ENCODE data around the gene ADAM29. TPM values are rescaled to one million over a fixed set of nuclear protein-coding genes. Genes with fewer than 3 reads are reported as not detected.
"Not testable (repeated sequence)": the region's sequence is repeated elsewhere in the genome, so short reads cannot be mapped to it uniquely, and the experiment has no call there.

The ADAM29 gene
- total RNA-seq: 1 to 10 TPM in 1 of 3 donors, under 1 TPM in 1, not detected in 1; 0.29 to 2.3 TPM

DNA sequence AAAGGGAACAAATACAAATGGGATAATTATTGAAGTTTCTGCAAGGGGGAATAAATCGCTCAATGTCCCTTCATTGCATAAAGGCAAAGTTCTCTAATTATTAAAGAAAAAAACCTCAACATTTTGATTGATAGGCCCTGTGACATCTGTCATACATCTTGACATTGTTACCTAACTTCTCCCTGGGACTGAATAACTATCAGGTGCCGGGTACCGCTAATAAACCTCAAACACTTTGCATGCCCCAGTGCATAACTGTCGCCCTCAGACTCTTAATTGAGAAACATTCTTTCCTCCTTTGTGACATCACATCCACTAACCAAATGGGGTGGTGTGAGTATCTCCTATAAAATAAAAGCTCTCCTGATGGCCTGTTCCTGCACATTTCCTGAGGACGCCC is at the start of gene ADAM29:
TSS of gene ADAM29 (plus strand) at position 301 of the 400 bp plus-strand sequence. CDS start 57,168 bp downstream, outside the sequence.
- H3K4me1 ChIP-seq: no peaks in the 10 kb centered on the region
- TF ChIP-seq POLR2A (IDR thresholded peaks at IDR 0.05) (no peak), POLR2AphosphoS5 (IDR thresholded peaks at IDR 0.05) (no peak)
- TF ChIP-seq, protein P1, sequence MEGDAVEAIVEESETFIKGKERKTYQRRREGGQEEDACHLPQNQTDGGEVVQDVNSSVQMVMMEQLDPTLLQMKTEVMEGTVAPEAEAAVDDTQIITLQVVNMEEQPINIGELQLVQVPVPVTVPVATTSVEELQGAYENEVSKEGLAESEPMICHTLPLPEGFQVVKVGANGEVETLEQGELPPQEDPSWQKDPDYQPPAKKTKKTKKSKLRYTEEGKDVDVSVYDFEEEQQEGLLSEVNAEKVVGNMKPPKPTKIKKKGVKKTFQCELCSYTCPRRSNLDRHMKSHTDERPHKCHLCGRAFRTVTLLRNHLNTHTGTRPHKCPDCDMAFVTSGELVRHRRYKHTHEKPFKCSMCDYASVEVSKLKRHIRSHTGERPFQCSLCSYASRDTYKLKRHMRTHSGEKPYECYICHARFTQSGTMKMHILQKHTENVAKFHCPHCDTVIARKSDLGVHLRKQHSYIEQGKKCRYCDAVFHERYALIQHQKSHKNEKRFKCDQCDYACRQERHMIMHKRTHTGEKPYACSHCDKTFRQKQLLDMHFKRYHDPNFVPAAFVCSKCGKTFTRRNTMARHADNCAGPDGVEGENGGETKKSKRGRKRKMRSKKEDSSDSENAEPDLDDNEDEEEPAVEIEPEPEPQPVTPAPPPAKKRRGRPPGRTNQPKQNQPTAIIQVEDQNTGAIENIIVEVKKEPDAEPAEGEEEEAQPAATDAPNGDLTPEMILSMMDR (IDR thresholded peaks at IDR 0.05): no peak
- no peaks in the 10 kb centered on the region for H3K36me3 ChIP-seq
- DNase-seq (ENCODE audit: low spot score in 2 of 2): no peak
- H3K27me3 ChIP-seq: no peaks in the 10 kb centered on the region
- H3K9me3 ChIP-seq: no peaks in the 10 kb centered on the region
- H3K4me3 ChIP-seq: no peak within 1 kb of the TSS
- intact Hi-C loops (cut with DNase I; ENCODE audit: low total_unique reads): no loop called here
- H3K27ac ChIP-seq: no peak within 1 kb of the TSS

DNA sequence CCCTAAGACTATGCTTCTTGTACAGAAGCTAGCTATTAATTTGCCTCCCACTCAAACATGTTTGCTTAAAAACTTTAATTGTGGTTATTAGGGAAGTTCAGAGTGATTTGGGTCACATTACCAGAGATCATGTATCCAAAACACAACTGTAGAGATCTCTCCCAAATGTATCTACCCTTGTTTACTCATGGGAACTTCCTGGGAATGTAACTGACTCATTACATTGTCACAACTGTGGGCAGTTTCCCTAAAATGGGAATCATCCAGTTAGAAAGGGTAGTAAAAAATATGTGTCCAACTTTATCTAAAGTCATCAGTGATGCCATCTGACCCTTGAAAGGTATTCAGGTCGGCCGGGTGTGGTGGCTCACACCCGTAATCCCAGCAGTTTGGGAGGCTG is 48.8 kb upstream of the ADAM29 start:
- TF ChIP-seq POLR2AphosphoS5 (IDR thresholded peaks at IDR 0.05): no peak
- TF ChIP-seq, protein P1 (IDR thresholded peaks at IDR 0.05): no peak
- no peak for TF ChIP-seq POLR2A (IDR thresholded peaks at IDR 0.05)
- H3K4me1 ChIP-seq: peaks cover 0 to 2% of the 10 kb centered on the region in 2 donors
- intact Hi-C loops (cut with DNase I; ENCODE audit: low total_unique reads): no loop called here
- no peak overlapping the region for H3K4me3 ChIP-seq
- no peaks in the 10 kb centered on the region for H3K27me3 ChIP-seq
- H3K27ac ChIP-seq: no peak overlapping the region
- no peaks in the 10 kb centered on the region for H3K36me3 ChIP-seq
- no peak for DNase-seq (ENCODE audit: low spot score in 2 of 2)
- H3K9me3 ChIP-seq: no peaks in the 10 kb centered on the region

DNA sequence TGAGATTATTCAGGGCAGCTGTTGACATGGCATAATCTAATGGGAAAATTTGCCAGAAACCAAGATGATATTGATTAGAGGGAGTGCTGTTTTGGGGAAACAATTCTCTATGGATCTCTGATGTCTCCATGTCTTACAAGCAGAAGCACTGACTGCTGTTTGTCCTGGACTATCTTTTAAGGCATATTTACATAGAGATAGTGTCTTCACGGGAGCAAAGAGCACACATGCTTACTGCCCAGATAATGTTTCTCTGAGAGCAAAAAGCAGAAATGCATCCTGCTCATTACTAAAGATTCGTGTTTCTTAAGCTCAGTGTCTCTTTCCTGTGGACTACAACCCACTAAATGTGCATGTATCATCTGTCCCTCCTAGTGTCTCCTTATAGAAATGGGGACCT is 47.8 kb upstream of the ADAM29 start:
- intact Hi-C loops (cut with DNase I; ENCODE audit: low total_unique reads): no loop called here
- no peaks in the 10 kb centered on the region for H3K27me3 ChIP-seq
- H3K9me3 ChIP-seq: no peaks in the 10 kb centered on the region
- no peaks in the 10 kb centered on the region for H3K36me3 ChIP-seq
- H3K27ac ChIP-seq: peak overlapping the region; percentile 19 to 23
- no peak overlapping the region for H3K4me3 ChIP-seq
- H3K4me1 ChIP-seq: peaks cover 0 to 2% of the 10 kb centered on the region in 2 donors
- TF ChIP-seq, protein P1 (IDR thresholded peaks at IDR 0.05): no peak
- TF ChIP-seq POLR2A (IDR thresholded peaks at IDR 0.05) (no peak), POLR2AphosphoS5 (IDR thresholded peaks at IDR 0.05) (no peak)
- no peak for DNase-seq (ENCODE audit: low spot score in 2 of 2)

DNA sequence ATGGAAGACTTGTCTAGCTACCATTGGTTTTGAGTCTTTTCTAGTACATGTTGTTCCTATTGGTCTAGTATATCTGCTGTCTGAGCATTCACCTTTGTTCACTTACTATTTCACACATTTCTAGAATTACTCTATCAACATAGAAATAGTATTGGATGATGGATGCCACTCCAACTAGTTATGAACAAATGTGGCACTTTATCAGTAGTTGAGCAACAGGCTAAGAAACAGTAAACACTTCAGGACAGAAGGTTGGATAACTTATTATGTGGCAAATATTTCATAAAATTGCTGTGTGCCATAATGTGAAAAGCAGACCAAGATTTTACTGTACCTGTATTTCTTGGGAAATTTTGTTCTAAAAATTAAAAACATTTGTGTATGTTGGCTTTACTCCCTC is 46.8 kb upstream of the ADAM29 start:
- intact Hi-C loops (cut with DNase I; ENCODE audit: low total_unique reads): no loop called here
- peak overlapping the region; percentile 23 to 26 for H3K27ac ChIP-seq
- no peaks in the 10 kb centered on the region for H3K36me3 ChIP-seq
- TF ChIP-seq, protein P1 (IDR thresholded peaks at IDR 0.05): no peak
- TF ChIP-seq POLR2A (IDR thresholded peaks at IDR 0.05): no peak
- TF ChIP-seq POLR2AphosphoS5 (IDR thresholded peaks at IDR 0.05): no peak
- DNase-seq (ENCODE audit: low spot score in 2 of 2): no peak
- H3K4me3 ChIP-seq: no peak overlapping the region
- H3K4me1 ChIP-seq: peaks cover 0 to 2% of the 10 kb centered on the region in 2 donors
- H3K27me3 ChIP-seq: no peaks in the 10 kb centered on the region
- no peaks in the 10 kb centered on the region for H3K9me3 ChIP-seq

DNA sequence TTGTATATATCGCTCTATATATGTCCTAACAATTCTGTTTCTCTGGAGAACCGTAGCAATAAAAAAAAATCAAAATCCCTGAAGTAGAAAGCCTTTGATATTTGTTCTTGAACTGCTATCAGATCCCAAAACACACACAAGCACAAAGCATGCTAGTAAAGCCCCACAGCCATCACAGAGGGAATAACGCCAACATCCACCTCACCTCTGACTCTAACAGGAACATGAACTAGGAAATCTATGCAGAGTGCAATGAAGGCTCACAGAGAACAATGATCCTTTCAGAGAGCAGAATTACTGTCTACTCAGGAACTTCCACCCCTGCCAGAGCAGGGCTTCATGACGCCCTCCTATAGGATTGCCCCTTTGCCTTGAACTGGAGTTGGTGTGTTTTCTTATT is 45.0 kb upstream of the ADAM29 start:
- H3K4me1 ChIP-seq; intact Hi-C loops (cut with DNase I; ENCODE audit: low total_unique reads): not testable (repeated sequence)

DNA sequence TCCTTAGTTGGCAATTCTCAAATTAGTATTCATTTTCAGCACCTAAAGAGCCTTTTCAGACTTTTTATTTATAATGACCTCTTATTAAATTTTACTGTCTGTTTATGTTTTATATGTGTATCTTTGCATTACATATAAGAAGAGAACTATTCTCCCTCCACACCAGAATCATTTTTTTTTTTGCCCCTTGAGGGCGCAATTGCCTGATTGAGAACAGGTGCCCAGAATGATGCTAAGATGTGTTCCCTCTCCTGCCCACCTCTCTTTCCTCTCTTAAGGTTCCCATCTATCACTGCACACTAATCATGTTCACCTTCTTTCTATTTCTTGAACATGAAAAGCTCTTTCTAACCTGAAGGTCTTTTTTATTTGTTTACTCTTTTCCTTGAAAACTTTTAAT is 44.2 kb upstream of the ADAM29 start:
- Histone ChIP-seq H3K9me3 (no peaks in the 10 kb centered on the region), H3K4me1 (peaks cover 0 to 2% of the 10 kb centered on the region in 2 donors), H3K27ac (no peak overlapping the region), H3K4me3 (no peak overlapping the region), H3K36me3 (no peaks in the 10 kb centered on the region), H3K27me3 (no peaks in the 10 kb centered on the region)
- intact Hi-C loops (cut with DNase I; ENCODE audit: low total_unique reads): no loop called here
- TF ChIP-seq, protein P1 (IDR thresholded peaks at IDR 0.05): no peak
- TF ChIP-seq POLR2A (IDR thresholded peaks at IDR 0.05) (no peak), POLR2AphosphoS5 (IDR thresholded peaks at IDR 0.05) (no peak)
- DNase-seq (ENCODE audit: low spot score in 2 of 2): no peak

More for the DNA sequence above, 45.0 kb upstream of the ADAM29 start:
- peak overlapping the region in 1 of 2 donors; percentile 52 for H3K27ac ChIP-seq
- not testable (repeated sequence) for H3K27me3 ChIP-seq, H3K9me3 ChIP-seq, H3K36me3 ChIP-seq, H3K4me3 ChIP-seq
- DNase-seq (ENCODE audit: low spot score in 2 of 2): peak in 1 of 2 donors; percentile 30
